Dermis blood vessel endothelial cell (primary cell): ENCODE measurements around the gene DNAJC11. TPM values are rescaled to one million over a fixed set of nuclear protein-coding genes. Genes with fewer than 3 reads are reported as not detected.
"Not testable (repeated sequence)": the region's sequence is repeated elsewhere in the genome, so short reads cannot be mapped to it uniquely, and the experiment has no call there.

ENCODE experiments used
- DNase-seq: peaks from one replicate; pipeline ENCODE4 v3.0.0; 2010
- total RNA-seq: library from RNA; depleted of rRNA; stranded (reverse); fragments of >200 nt; gene quantifications from 2 replicates; pipeline ENCODE4 v1.2.3, GENCODE V29; 2014

The DNAJC11 gene
- total RNA-seq, 1 donor from 2014 or later = 38.6 TPM

GRCh38 chr1:6648556-6648955 is 53.1 kb downstream of the DNAJC11 start:
- no peak for DNase-seq

DNA sequence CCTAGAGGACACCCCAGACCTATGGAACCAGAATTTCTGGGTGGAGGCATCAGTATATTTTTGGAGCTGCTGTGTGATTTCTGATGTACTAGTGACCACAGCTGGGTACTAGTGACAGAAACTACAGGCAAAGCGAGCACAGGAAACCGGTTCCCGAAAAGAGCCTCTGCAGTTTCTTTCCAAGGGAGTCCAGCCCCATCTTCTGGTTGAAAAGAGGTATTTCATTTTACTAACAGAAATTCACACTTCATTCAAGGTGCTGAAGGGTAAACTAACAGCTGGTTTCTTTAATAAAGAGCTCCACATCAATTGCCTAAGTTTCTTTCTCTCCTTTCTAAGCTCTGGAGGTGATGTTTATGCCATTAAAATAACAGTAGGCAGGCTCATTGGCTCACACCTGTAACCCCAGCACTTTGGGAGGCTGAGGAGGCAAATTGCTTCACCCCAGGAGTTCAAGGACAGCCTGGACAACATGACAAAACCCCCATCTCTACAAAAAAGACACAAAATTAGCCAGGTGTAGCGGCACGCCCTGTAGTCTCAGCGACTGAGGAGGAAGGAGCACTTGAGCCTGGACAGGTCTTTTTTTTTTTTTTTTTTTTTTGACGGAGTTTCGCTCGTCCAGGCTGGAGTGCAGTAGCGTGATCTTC is 55.0 kb downstream of the DNAJC11 start:
- peak; percentile 66 for DNase-seq

GRCh38 chr1:6645018-6645417 is 56.6 kb downstream of the DNAJC11 start:
- DNase-seq = no peak

GRCh38 chr1:6640867-6641266 is 60.7 kb downstream of the DNAJC11 start:
- DNase-seq = not testable (repeated sequence)

DNA sequence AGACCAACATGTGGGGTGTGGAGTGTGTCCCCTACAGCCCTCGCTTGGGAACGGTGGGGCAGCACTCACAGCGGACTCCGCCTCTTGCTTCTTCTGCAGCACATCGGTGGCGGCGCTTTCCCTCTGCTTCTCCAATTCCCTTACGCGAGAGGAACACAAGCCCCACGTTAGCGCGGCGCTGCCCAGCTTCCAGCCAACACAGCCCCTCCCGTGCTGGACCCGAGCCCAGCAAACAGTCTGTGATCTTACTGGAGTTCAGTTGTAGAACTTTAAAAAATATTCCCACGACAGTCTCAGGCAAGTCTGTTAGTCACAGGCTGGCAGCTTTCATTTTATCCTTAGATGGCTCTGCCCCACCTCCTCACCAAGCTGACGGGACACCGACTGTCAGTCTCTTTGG is 63.4 kb downstream of the DNAJC11 start:
- no peak for DNase-seq

DNA sequence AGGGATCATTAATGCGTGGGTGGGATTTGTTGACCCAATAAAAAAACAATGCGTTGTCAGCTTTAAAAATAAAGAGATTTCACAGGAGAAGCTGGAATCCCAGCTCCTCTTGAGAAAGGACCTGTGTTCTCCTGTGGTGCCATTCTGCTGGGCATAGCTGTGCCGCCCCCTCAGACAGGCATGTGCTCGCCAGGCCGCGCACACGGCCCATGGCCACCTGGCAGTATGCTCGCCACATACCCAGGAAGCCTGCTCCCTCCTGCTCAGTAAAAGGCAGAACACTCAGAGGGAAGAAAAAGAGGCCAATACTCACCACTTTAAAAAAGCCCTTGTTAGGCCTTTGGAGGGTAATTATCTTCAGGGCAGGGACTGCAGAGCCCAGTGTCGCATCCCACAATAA is 63.8 kb downstream of the DNAJC11 start:
- no peak for DNase-seq

GRCh38 chr1:6636778-6637177 is 64.8 kb downstream of the DNAJC11 start:
- DNase-seq = not testable (repeated sequence)

GRCh38 chr1:6635910-6636760 is 65.5 kb downstream of the DNAJC11 start:
- no peak for DNase-seq

DNA sequence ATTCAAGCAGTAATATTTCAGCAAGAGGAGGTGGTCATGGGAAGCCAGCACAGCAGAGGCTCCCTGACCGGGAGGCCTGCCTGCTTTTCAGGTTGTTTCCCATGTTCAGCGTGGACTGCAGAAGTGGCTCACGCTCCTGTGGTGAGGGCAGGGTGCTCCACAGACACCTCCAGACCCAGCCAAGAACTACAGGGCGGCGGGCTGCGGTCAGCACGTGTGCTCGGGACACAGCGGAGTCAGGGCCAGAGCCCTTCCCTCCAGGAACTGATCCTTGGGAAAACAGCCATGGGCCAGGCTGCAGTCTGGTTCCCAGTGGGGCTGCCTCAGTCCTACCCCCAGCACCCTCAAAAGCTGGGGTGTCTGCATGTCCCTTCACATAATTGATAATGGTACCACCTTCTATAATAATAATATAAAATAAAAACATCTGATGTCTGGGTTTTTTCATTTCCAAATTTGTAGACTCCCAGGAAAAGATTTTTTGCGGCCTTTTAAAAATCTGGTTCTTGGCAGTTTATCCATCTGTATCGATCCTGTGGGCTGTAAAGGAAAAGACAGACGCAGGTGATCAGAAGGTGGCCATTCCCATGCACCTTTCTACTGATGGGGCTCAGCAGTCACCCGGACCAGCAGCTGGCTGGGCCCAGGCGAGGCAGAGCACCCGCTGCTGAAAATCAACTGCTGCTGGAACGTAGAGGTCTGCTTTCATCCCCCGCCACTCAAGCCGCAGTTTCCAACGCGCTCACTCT is 66.3 kb downstream of the DNAJC11 start:
- DNase-seq = no peak

GRCh38 chr1:6634371-6635052 is 67.1 kb downstream of the DNAJC11 start:
- peak; percentile 73 for DNase-seq

- DNase-seq = no peak
Measured at GRCh38 chr1:6632588-6633514, 68.8 kb downstream of the DNAJC11 start.

DNA sequence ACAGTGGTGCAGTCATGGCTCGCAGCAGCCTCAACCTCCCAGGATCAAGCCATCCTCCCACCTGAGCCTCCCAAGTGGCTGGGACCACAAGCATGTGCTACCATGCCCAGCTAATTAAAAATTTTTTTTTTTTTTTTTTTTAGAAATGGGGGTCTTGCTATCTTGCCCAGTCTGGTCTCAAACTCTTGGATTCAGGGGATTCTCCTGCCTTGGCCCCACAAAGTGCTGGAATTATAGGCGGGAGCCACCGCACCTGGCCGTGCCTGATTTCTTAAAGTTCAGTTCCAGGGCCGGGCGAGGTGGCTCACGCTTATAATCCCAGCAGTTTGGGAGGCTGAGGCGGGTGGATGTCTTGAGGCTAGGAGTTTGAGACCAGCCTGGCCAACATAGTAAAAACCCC is 70.6 kb downstream of the DNAJC11 start:
- no peak for DNase-seq

- no peak for DNase-seq
Measured at GRCh38 chr1:6630027-6630426, 71.6 kb downstream of the DNAJC11 start.

DNA sequence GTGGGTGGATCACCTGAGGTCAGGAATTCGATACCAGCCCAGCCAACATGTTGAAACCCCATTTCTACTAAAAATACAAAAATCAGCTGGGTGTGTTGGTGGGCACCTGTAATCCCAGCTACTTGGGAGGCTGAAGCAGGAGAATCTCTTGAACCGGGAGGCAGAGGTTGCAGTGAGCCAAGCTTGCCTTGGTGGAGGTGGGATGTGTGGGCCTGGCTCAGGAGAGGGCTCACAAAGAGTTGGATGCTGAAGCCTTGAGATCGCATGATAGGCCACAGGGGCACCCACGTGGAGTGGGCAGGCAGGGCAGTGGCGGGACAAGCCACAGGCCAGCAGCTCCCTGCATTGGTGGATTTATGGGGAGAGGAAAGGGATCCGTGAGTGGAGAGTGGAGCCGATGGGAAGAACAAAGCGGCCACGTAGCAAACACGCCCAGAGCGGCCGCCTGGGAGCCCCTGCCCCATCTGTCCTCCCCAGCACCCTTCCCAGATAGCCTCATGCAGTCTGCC is 72.6 kb downstream of the DNAJC11 start:
- no peak for DNase-seq

GRCh38 chr1:6627841-6628545 is 73.6 kb downstream of the DNAJC11 start:
- no peak for DNase-seq

DNA sequence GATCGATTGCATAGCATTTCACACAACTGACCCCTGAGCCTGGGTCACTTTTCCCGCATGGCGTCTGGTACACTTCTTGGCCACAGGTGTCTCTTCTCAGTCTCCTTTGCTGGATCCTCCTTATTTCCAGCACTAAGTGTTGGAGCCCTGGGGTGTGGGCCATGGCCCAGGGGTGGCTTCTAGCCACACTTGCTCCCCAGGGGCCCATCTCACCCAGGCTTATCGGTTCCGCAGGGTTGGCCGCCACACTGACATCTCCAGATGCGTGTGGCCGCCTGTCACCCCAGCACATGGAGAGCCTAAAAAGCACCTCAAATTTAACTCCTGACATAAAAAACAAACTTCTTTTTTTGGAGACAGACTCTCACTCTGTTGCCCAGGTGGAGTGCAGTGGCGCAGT is 74.6 kb downstream of the DNAJC11 start:
- DNase-seq = no peak

- DNase-seq = peak; percentile 80
Measured at GRCh38 chr1:6625584-6626149, 75.9 kb downstream of the DNAJC11 start.

DNA sequence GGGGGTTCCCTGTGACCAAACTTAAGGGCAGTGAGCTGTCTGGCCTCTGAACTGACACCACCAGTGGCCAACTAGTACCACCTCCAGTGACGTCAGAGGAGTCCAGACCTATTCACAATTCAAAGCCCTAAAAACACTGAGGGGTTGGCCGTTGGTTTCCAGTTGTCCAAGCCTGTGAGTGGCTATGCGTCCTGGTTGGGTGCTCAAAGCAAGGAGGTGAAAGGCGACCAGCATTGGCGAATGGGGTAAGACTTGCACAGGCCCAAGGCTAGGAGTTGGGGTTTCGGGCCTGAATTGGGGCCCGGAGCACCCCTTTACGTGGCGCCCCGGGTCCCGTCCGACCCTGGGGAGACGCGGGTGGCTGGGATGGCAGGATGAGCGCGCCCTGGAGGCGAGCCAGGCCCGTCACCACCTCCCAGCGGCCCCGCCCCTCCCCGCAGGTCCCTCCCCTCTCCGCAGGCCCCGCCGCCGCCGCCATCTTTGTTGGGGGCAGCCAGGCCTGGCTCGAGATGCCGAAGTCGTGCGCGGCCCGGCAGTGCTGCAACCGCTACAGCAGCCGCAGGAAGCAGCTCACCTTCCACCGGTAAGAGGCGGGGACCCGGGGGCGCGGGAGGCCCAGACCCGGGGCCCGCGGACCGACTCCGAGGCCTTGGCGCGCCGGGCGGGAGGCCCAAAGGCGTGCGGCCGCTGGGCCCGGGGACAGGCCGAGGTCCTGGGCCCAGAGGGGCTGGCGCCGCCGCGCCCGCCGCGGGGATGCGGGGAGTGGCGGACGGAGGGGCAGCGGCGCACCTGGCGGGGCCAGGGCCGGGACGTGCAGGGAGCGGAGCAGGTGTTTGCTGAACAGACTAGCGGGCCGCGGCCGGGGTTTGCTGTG is 76.7 kb downstream of the DNAJC11 start, which contains the start of gene THAP3:
Gene THAP3 (plus strand): TSS at position 159 of the 874 bp plus-strand sequence. CDS start 351 bp downstream, at position 510.
- peak; percentile 91 for DNase-seq
